ENCODE data around the gene NRIP1. TPM values are rescaled to one million over a fixed set of nuclear protein-coding genes. Genes with fewer than 3 reads are reported as not detected.

NRIP1 gene
- total RNA-seq, 1 experiment from 2014 or later, result 29.6 TPM

GRCh38 chr21:14979264-14979663 is 85.5 kb downstream of the NRIP1 start:
- no peak overlapping the region for H2AFZ ChIP-seq (ENCODE audit: low read depth, low read length, poor library complexity, severe bottlenecking)
- H3K9ac ChIP-seq (ENCODE audit: low read length), result no peak overlapping the region
- POLR2A ChIA-PET, result no interaction called here
- no TSS peak for BruUV-seq (replicated peaks)
- H3K36me3 ChIP-seq (ENCODE audit: control insufficient read depth in 1 of 2, insufficient read depth in 2 of 2, low read length in 2 of 2), result no peaks in the 10 kb centered on the region
- H3K4me1 ChIP-seq (ENCODE audit: control insufficient read depth in 1 of 2, insufficient read depth in 2 of 2, low read length in 2 of 2), result no peaks in the 10 kb centered on the region
- no peak for TF ChIP-seq CEBPB (IDR thresholded peaks at IDR 0.05; ENCODE audit: low read depth)
- TF ChIP-seq FOSL1 (IDR thresholded peaks at IDR 0.05; ENCODE audit: low read depth), result no peak
- TF ChIP-seq YY1 (IDR thresholded peaks at IDR 0.05; ENCODE audit: extremely low read depth, insufficient replicate concordance, low read depth, low read length), result no peak
- TF ChIP-seq EZH2 (IDR thresholded peaks at IDR 0.05), result no peak
- TF ChIP-seq POLR2A (IDR thresholded peaks at IDR 0.05; ENCODE audit: borderline replicate concordance, extremely low read depth, insufficient read depth, insufficient read length), result no peak
- TF ChIP-seq EGR1 (IDR thresholded peaks at IDR 0.05; ENCODE audit: low read depth), result no peak
- TF ChIP-seq CBX3 (IDR thresholded peaks at IDR 0.05; ENCODE audit: low read depth), result no peak
- TF ChIP-seq ZFX (IDR thresholded peaks at IDR 0.05), result no peak
- TF ChIP-seq SIN3A (IDR thresholded peaks at IDR 0.05; ENCODE audit: low read depth), result no peak
- TF ChIP-seq POLR2AphosphoS5 (IDR thresholded peaks at IDR 0.05; ENCODE audit: low read depth, low read length), result no peak
- TF ChIP-seq EZH2phosphoT487 (IDR thresholded peaks at IDR 0.05; ENCODE audit: borderline replicate concordance), result no peak
- TF ChIP-seq JUND (IDR thresholded peaks at IDR 0.05), result no peak
- no peak for TF ChIP-seq ZBTB33 (IDR thresholded peaks at IDR 0.05; ENCODE audit: extremely low read depth, insufficient replicate concordance, low read length)
- no peak for TF ChIP-seq SP1 (IDR thresholded peaks at IDR 0.05; ENCODE audit: low read depth)
- no peak for TF ChIP-seq MAX (IDR thresholded peaks at IDR 0.05)
- TF ChIP-seq ATF3 (IDR thresholded peaks at IDR 0.05), result no peak
- H3K27me3 ChIP-seq (ENCODE audit: insufficient read depth, low read length), result no peaks in the 10 kb centered on the region
- RAD21 ChIA-PET (ENCODE audit: low non-redundant PET in 1 of 2, low total read pairs in 2 of 2, uncharacterized antibody in 2 of 2, unreplicated experiment in 2 of 2), result no interaction called here
- peaks cover 47% of the 10 kb centered on the region for H3K79me2 ChIP-seq (ENCODE audit: insufficient read depth, low read length)
- no peak overlapping the region for H3K4me2 ChIP-seq (ENCODE audit: low read length)
- CTCF ChIA-PET, result no interaction called here
- no peaks in the 10 kb centered on the region for H4K20me1 ChIP-seq (ENCODE audit: insufficient read depth)
- intact Hi-C loops (cut with micrococcal nuclease), result no loop called here
- ATAC-seq (no peak), DNase-seq (ENCODE audit: low read depth, low spot score) (no peak)
- no peak overlapping the region for H3K27ac ChIP-seq (ENCODE audit: low read depth, low read length)
- no peak overlapping the region for H3K4me3 ChIP-seq (replicated peaks in 1 of 2; ENCODE audit: low read depth in 1 of 2, low read length in 2 of 2)
- H3K9me3 ChIP-seq (ENCODE audit: control insufficient read depth in 1 of 2, insufficient read depth in 1 of 2, low read depth in 1 of 2, low read length in 2 of 2), result no peaks in the 10 kb centered on the region; a peak in 1 of 4 replicates
- no peaks in the 10 kb centered on the region for H3K9me2 ChIP-seq (ENCODE audit: insufficient read depth)

Measured in HCT116 (cell line).